ENCODE results near the gene RNF149.

GRCh38 chr2:101305035-101305434, 3.5 kb downstream of the RNF149 start:
- TF ChIP-seq POLR2A (IDR thresholded peaks at IDR 0.05) (no peak), EP300 (IDR thresholded peaks at IDR 0.05) (no peak)
